GM19463 (cell line): ENCODE data around the gene TSBP1.
"Not testable (repeated sequence)": the region's sequence is repeated elsewhere in the genome, so short reads cannot be mapped to it uniquely, and the experiment has no call there.

Experiments
- ATAC-seq: cut with Tn5 transposase; IDR thresholded peaks from one replicate; pipeline ENCODE4 v1.9.1; 2021; ENCODE audit warnings: mild to moderate bottlenecking, moderate library complexity; ENCODE audit not compliant: unreplicated experiment

Gene TSBP1

GRCh38 chr6:32379545-32379944, 7.8 kb upstream of the TSBP1 start:
- no peak for ATAC-seq

- ATAC-seq: no peak
Measured at GRCh38 chr6:32375739-32376529, 4.2 kb upstream of the TSBP1 start.

GRCh38 chr6:32371229-32371628, 474 bp downstream of the TSBP1 start:
- no peak for ATAC-seq

GRCh38 chr6:32370505-32370904, 1.2 kb downstream of the TSBP1 start:
- no peak for ATAC-seq

GRCh38 chr6:32369660-32370059, 2.0 kb downstream of the TSBP1 start:
- no peak for ATAC-seq

- no peak for ATAC-seq
Measured at GRCh38 chr6:32367644-32368043, 4.1 kb downstream of the TSBP1 start.

GRCh38 chr6:32359225-32359624, 12.5 kb downstream of the TSBP1 start:
- not testable (repeated sequence) for ATAC-seq

- ATAC-seq: not testable (repeated sequence)
Measured at GRCh38 chr6:32358548-32358947, 13.2 kb downstream of the TSBP1 start.

- ATAC-seq: no peak
Measured at GRCh38 chr6:32355018-32355417, 16.7 kb downstream of the TSBP1 start.

GRCh38 chr6:32353348-32353747, 18.4 kb downstream of the TSBP1 start:
- no peak for ATAC-seq

GRCh38 chr6:32340242-32340641, 31.5 kb downstream of the TSBP1 start:
- no peak for ATAC-seq

GRCh38 chr6:32337186-32337805, 34.4 kb downstream of the TSBP1 start:
- ATAC-seq: no peak

GRCh38 chr6:32332433-32332832, 39.3 kb downstream of the TSBP1 start:
- no peak for ATAC-seq

GRCh38 chr6:32329141-32329540, 42.6 kb downstream of the TSBP1 start:
- ATAC-seq: no peak

GRCh38 chr6:32327103-32327502, 44.6 kb downstream of the TSBP1 start:
- no peak for ATAC-seq

GRCh38 chr6:32318501-32318900, 53.2 kb downstream of the TSBP1 start:
- ATAC-seq: no peak

GRCh38 chr6:32317541-32317940, 54.2 kb downstream of the TSBP1 start:
- ATAC-seq: no peak

- no peak for ATAC-seq
Measured at GRCh38 chr6:32313964-32314363, 57.7 kb downstream of the TSBP1 start.

GRCh38 chr6:32298632-32299336, 72.9 kb downstream of the TSBP1 start:
- no peak for ATAC-seq

GRCh38 chr6:32294980-32295379, 76.7 kb downstream of the TSBP1 start:
- ATAC-seq: not testable (repeated sequence)

GRCh38 chr6:32294566-32294965, 77.1 kb downstream of the TSBP1 start:
- ATAC-seq: no peak

- no peak for ATAC-seq
Measured at GRCh38 chr6:32293695-32294094, 78.0 kb downstream of the TSBP1 start.
